Ovary (tissue), 3 donors: ENCODE data around the gene PSMD13.

ENCODE experiments used
- CTCF ChIP-seq, 3 donors: fragments of 450-650 bp in 2 of 3; fragments of 200-600 bp in 1 of 3; IDR thresholded peaks; one replicate each; pipeline versions ENCODE4 v1.5.1 to v1.8.0; 2016 to 2022; ENCODE audit warnings: antibody characterized with exemption in 3 of 3, mild to moderate bottlenecking in 1 of 3
- EP300 ChIP-seq: sonication (generic); formaldehyde crosslinking; IDR thresholded peaks from one replicate; pipeline ENCODE4 v1.6.1; 2017; ENCODE audit warnings: antibody characterized with exemption
- POLR2A ChIP-seq: fragments of 450-650 bp; IDR thresholded peaks from one replicate; pipeline ENCODE4 v1.6.1; 2017; ENCODE audit warnings: antibody characterized with exemption, mild to moderate bottlenecking, moderate library complexity
- donor health status: DM: no; HTN: no; CAD: no.

DNA sequence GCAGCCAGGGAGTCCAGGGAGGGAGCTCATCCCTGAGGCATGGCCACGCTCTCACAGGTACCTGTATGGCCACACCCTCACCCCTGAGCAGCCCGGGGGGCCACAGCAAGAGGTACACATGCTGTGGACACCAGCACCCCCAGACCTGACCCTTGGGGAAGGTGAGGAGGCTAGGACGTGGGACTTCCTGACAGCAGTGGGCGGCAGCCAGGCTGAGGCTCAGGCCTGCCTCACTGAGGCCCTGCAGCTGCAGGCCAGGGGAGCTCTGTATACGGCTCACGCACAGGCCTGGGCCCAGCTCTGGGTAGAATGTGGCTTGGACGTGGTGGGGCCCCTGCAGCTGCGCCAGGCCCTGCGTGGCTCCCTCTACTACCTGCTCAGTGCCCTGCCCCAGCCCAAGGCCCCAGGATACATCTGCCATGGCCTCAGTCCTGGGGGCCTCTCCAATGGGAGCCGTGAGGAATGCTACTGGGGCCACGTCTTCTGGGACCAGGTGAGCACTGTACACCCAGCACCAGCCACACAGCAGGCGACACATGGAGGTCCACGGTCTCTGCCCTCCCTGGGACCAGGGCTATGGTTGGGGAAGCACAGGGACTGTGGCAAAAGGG, 54.0 kb downstream of the PSMD13 start:
- TF ChIP-seq CTCF (IDR thresholded peaks at IDR 0.05), result no peak
- TF ChIP-seq POLR2A, result no peak
- TF ChIP-seq EP300, result no peak
